Suprapubic skin (tissue), 4 donors: Measurements from ENCODE around the gene AEBP1. TPM values are rescaled to one million over a fixed set of nuclear protein-coding genes. Genes with fewer than 3 reads are reported as not detected.

Experiments used
- DNase-seq, 2 donors: peaks; one replicate each; pipeline ENCODE4 v3.0.0-alpha.2; 2019; ENCODE audit warnings: low spot score in 2 of 2
- H3K27ac ChIP-seq: fragments of 200-600 bp; sonication (generic); one replicate; pipeline ENCODE4 v1.5.1; 2019
- H3K27me3 ChIP-seq: fragments of 200-600 bp; sonication (generic); one replicate; pipeline ENCODE4 v1.5.1; 2019
- H3K36me3 ChIP-seq: fragments of 200-600 bp; sonication (generic); one replicate; pipeline ENCODE4 v1.5.1; 2019
- H3K4me1 ChIP-seq: fragments of 200-600 bp; sonication (generic); one replicate; pipeline ENCODE4 v1.5.1; 2019
- H3K4me3 ChIP-seq: fragments of 200-600 bp; sonication (generic); one replicate; pipeline ENCODE4 v1.5.1; 2019; ENCODE audit warnings: mild to moderate bottlenecking
- H3K9me3 ChIP-seq: fragments of 200-600 bp; sonication (generic); one replicate; pipeline ENCODE4 v1.5.1; 2019
- EP300 ChIP-seq: sonication (generic); formaldehyde crosslinking; IDR thresholded peaks from one replicate; pipeline ENCODE4 v1.6.1; 2017; ENCODE audit warnings: antibody characterized with exemption
- POLR2A ChIP-seq, 2 donors: fragments of 450-650 bp; IDR thresholded peaks; one replicate each; pipeline ENCODE4 v1.6.1; 2017; ENCODE audit warnings: antibody characterized with exemption in 2 of 2, mild to moderate bottlenecking in 2 of 2, moderate library complexity in 2 of 2
- POLR2AphosphoS5 ChIP-seq, 3 donors: sonication (generic); formaldehyde crosslinking; IDR thresholded peaks; one replicate each; pipeline ENCODE4 v1.6.1; 2017; ENCODE audit warnings: antibody characterized with exemption in 3 of 3
- WGBS: methylation state at CpG from one replicate; pipeline ENCODE4 v1.1.5; 2018; 5-methylcytosine and 5-hydroxymethylcytosine counted together
- total RNA-seq, 4 donors: library from RNA; depleted of rRNA; stranded (reverse); fragments of >200 nt; gene quantifications; one replicate each; pipeline ENCODE4 v1.1.0, GENCODE V29; 2016
- TF ChIP-seq, protein P1 (sequence below), 2 donors: fragments of 200-600 bp in 1 of 2; fragments of 450-650 bp in 1 of 2; sonication (generic) in 1 of 2; IDR thresholded peaks; one replicate each; pipeline ENCODE4 v1.5.1; 2016 to 2019; ENCODE audit warnings: antibody characterized with exemption in 2 of 2, mild to moderate bottlenecking in 1 of 2, moderate library complexity in 1 of 2

Gene AEBP1
- total RNA-seq, 4 donors from 2014 or later, result 24.3 to 74.0 (median 43.3) TPM

DNA sequence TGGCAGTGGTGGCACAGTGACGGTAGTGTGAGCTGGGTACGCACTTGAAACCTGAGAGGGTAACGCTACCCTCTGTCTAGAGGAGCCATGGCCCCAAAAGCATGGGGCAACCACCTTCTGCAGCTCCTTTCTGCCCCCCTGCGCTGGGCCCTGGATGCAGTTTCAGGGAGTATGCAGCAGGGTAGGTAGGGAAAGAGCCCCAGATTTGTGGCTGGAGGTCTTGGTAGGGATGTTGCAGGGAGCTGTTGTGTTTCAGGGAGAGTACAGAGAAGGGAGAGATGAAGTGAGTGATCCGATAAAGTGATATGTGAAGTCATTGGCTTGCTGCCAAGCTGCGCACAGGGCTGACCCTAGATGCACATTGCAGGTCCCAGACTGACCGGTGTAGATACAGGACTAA, 36.1 kb upstream of the AEBP1 start:
- TF ChIP-seq POLR2A (IDR thresholded peaks at IDR 0.05) (no peak), EP300 (no peak), POLR2AphosphoS5 (IDR thresholded peaks at IDR 0.05) (no peak)
- TF ChIP-seq, protein P1, sequence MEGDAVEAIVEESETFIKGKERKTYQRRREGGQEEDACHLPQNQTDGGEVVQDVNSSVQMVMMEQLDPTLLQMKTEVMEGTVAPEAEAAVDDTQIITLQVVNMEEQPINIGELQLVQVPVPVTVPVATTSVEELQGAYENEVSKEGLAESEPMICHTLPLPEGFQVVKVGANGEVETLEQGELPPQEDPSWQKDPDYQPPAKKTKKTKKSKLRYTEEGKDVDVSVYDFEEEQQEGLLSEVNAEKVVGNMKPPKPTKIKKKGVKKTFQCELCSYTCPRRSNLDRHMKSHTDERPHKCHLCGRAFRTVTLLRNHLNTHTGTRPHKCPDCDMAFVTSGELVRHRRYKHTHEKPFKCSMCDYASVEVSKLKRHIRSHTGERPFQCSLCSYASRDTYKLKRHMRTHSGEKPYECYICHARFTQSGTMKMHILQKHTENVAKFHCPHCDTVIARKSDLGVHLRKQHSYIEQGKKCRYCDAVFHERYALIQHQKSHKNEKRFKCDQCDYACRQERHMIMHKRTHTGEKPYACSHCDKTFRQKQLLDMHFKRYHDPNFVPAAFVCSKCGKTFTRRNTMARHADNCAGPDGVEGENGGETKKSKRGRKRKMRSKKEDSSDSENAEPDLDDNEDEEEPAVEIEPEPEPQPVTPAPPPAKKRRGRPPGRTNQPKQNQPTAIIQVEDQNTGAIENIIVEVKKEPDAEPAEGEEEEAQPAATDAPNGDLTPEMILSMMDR (IDR thresholded peaks at IDR 0.05), result no peak
- Histone ChIP-seq H3K27me3 (no peaks in the 10 kb centered on the region), H3K4me1 (peaks cover 43% of the 10 kb centered on the region), H3K27ac (no peak overlapping the region), H3K4me3 (no peak overlapping the region), H3K9me3 (no peaks in the 10 kb centered on the region), H3K36me3 (peaks cover 3% of the 10 kb centered on the region)
- no peak for DNase-seq
- 71% methylated on average over 7 of the region's 7 CpGs for WGBS

DNA sequence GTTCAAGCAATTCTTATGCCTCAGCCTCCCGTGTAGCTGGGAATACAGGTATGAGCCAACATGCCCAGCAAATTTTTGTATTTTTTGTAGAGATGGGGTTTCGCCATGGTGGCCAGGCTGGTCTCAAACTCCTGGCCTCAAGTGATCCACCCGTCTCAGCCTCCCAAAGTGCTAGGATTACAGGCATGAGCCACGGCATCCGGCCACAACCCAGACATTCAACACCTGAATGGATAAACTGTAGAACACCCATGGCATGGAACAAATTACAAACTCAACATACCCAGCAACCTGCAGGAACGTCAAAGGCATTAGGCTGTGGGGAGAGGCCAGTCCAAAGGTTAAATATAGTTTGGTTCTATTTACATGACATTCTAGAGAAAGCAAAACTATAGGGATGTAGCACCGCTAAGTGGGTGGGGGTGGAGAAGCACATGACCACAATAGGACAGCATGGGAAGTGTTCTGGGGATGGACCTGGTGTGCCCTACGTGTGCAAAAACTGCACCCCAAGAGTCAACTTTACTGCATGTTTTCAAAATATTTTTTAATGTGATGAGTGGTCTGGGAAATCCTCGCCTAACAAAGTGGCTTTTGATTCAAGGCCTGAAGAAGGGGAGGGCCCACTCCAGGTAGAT, 32.3 kb upstream of the AEBP1 start:
- H3K4me1 ChIP-seq, result peaks cover 41% of the 10 kb centered on the region

DNA sequence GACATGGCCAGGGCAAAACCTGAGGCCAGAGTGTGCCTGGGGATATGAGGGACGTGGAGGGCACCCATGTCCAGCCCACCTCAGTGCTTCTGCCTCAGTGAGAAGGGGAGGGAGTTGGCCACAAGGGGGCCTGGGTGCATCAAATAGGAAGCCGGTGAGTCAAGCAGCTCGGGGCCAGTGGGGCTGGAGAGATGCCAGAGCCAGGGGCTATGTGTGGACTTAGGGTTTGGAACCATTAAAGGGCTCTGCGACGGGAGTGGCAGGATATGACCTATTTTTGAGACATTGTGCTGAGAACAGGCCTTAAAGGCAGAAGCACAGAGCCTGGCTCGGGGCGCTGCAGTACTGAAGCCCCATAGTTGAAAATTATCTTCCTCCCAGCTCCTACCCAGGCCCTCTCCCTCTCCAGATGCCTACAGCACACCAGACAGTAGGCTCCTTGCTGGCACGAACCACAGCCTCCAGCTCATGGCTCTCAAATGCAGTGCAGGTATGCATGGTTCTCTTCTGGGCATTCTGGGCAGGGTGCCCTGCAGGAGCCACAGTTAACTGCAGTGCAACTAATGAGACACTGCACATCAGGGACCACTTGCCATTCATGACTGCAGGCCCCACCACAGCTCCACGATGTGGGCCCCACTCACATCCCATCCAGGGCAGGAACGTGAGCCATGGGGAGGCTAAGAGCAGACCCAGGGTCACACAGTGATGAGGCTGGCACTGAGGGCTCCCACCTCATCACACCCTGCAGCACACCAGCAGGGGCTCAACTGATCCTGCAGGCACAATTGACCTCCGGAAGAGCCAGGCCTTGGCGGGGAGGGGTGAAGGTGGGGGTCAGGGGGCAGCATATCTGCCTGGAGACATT, 31.5 kb upstream of the AEBP1 start:
- 38% methylated on average over 10 of the region's 12 CpGs for WGBS
- DNase-seq, result peak; percentile 91
- peaks cover 41% of the 10 kb centered on the region for H3K4me1 ChIP-seq
- TF ChIP-seq, protein P1 (IDR thresholded peaks at IDR 0.05), result peak in 1 of 2 donors; percentile 62
- TF ChIP-seq EP300 (no peak), POLR2A (IDR thresholded peaks at IDR 0.05) (no peak)
- no peaks in the 10 kb centered on the region for H3K9me3 ChIP-seq
- peaks cover 36% of the 10 kb centered on the region for H3K36me3 ChIP-seq
- no peak overlapping the region for H3K4me3 ChIP-seq
- H3K27me3 ChIP-seq, result no peaks in the 10 kb centered on the region
- H3K27ac ChIP-seq, result peak overlapping the region; percentile 24

More for the DNA sequence above, 32.3 kb upstream of the AEBP1 start:
- Histone ChIP-seq H3K36me3 (peaks cover 28% of the 10 kb centered on the region), H3K4me3 (no peak overlapping the region), H3K27ac (no peak overlapping the region), H3K27me3 (no peaks in the 10 kb centered on the region), H3K9me3 (no peaks in the 10 kb centered on the region)
- WGBS, result 71% methylated on average over 9 of the region's 9 CpGs
- no peak for DNase-seq
- TF ChIP-seq POLR2A (IDR thresholded peaks at IDR 0.05) (no peak), EP300 (no peak), POLR2AphosphoS5 (IDR thresholded peaks at IDR 0.05) (no peak)
- TF ChIP-seq, protein P1 (IDR thresholded peaks at IDR 0.05), result no peak

DNA sequence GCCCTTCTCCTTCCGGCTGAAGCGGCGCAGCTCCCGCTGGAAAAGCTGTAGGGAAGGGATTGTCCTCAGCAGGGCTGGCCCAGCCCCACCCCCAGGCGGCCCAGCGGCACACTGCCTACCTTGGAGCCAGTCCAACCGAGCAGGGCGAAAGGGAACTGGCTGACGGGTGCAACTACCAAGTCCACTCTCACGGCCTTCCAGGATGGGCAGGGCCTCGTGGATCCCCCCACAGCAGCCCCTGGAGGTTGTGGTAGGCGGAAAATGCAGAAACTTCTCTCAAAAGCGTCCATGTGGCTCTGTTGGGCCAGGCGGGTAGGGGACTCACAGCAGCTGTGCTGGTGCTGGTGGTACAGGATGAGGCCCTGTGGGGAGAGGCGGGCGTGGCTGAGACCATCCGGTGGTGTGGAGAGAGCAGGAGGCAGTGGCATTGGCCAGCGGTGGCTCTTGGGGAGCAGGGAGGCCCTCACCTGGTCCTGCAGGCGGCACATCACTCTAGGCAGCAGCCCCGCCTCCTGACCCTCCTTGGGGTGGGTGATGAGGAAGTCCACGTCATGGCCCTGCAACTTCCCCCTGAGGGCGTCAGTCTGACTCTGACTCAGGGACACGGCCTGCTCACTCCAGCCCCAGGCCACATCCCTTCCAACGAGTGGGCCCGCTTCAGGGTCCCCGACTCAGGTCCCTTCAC, 30.3 kb upstream of the AEBP1 start:
- H3K36me3 ChIP-seq, result peaks cover 48% of the 10 kb centered on the region
- TF ChIP-seq, protein P1 (IDR thresholded peaks at IDR 0.05), result no peak
- TF ChIP-seq EP300 (no peak), POLR2A (IDR thresholded peaks at IDR 0.05) (no peak), POLR2AphosphoS5 (IDR thresholded peaks at IDR 0.05) (no peak)
- DNase-seq, result peak in 1 of 2 donors; percentile 89
- H3K27me3 ChIP-seq, result no peaks in the 10 kb centered on the region
- H3K4me1 ChIP-seq, result peaks cover 41% of the 10 kb centered on the region
- no peaks in the 10 kb centered on the region for H3K9me3 ChIP-seq
- peak overlapping the region; percentile 12 for H3K4me3 ChIP-seq
- WGBS, result 40% methylated on average over 15 of the region's 26 CpGs
- H3K27ac ChIP-seq, result peak overlapping the region; percentile 71

DNA sequence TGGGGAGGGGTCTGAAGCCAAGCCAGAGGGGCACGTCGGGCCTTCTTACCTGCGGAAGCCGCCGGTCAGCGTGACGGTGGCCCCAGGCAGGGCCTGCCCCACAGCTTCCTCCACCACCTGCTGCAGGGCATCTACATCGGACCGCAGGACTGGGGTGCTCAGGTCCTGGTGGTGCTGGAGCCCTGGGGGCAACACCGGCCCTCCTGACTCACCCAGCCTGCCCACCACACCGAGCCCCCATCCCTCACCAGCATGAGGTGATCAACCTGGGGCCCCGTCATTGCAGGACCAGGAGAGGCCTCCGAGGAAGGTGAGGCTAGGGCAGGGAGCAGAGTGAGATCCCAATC, 29.8 kb upstream of the AEBP1 start:
- Histone ChIP-seq H3K4me3 (peak overlapping the region; percentile 12), H3K4me1 (peaks cover 44% of the 10 kb centered on the region), H3K27me3 (no peaks in the 10 kb centered on the region), H3K27ac (peak overlapping the region; percentile 71), H3K9me3 (no peaks in the 10 kb centered on the region), H3K36me3 (peaks cover 53% of the 10 kb centered on the region)
- DNase-seq, result no peak
- 90% methylated on average over 2 of the region's 13 CpGs for WGBS
- no peak for TF ChIP-seq POLR2AphosphoS5 (IDR thresholded peaks at IDR 0.05)
- no peak for TF ChIP-seq EP300
- no peak for TF ChIP-seq POLR2A (IDR thresholded peaks at IDR 0.05)
- TF ChIP-seq, protein P1 (IDR thresholded peaks at IDR 0.05), result no peak
